Testis (tissue), 3 donors: ENCODE measurements around the gene TBL1XR1. TPM values are rescaled to one million over a fixed set of nuclear protein-coding genes. Genes with fewer than 3 reads are reported as not detected.

ENCODE experiments used
- DNase-seq: peaks from one replicate; pipeline ENCODE4 v3.0.0-alpha.2; 2019
- H3K27ac ChIP-seq, 2 donors: fragments of 200-600 bp; sonication (generic); one replicate each; pipeline ENCODE4 v1.5.1; 2019
- H3K27me3 ChIP-seq: fragments of 200-600 bp; sonication (generic); one replicate; pipeline ENCODE4 v1.5.1; 2019
- H3K36me3 ChIP-seq: fragments of 200-600 bp; sonication (generic); one replicate; pipeline ENCODE4 v1.5.1; 2017; ENCODE audit warnings: low read depth; ENCODE audit errors: missing control alignments
- H3K4me1 ChIP-seq: fragments of 200-600 bp; sonication (generic); one replicate; pipeline ENCODE4 v1.5.1; 2019
- H3K4me3 ChIP-seq, 2 donors: fragments of 200-600 bp; sonication (generic); one replicate each; pipeline ENCODE4 v1.5.1; 2017 to 2019
- H3K9me3 ChIP-seq: fragments of 200-600 bp; sonication (generic); one replicate; pipeline ENCODE4 v1.5.1; 2017
- CTCF ChIP-seq, 3 experiments: fragments of 450-650 bp in 2 of 3; fragments of 200-600 bp in 1 of 3; sonication (generic) in 1 of 3; IDR thresholded peaks; one replicate each; pipeline ENCODE4 v1.5.1; 2016 to 2019; ENCODE audit warnings: antibody characterized with exemption in 3 of 3, mild to moderate bottlenecking in 2 of 3, moderate library complexity in 1 of 3
- POLR2A ChIP-seq: fragments of 450-650 bp; IDR thresholded peaks from one replicate; pipeline ENCODE4 v1.6.1; 2017; ENCODE audit warnings: antibody characterized with exemption, mild to moderate bottlenecking, moderate library complexity
- WGBS, 2 donors: methylation state at CpG; one replicate each; pipeline ENCODE4 v1.1.5; 2018; 5-methylcytosine and 5-hydroxymethylcytosine counted together
- intact Hi-C: fragments of 100-400 bp; cut with DNase I; formaldehyde crosslinking; loops from one replicate; pipeline ENCODE4 v1.15.1; 2023; ENCODE audit warnings: low total_unique reads
- polyA plus RNA-seq: library from polyadenylated mRNA; stranded (reverse); fragments of 350-450 nt; fragmentation: Illumina TruSeq; extraction: RNeasy Lipid Tissue Mini Kit (QIAGEN cat#74804); gene quantifications from one replicate; pipeline ENCODE4 v1.2.3, GENCODE V29; 2014; ENCODE audit warnings: low read depth, low replicate concordance; ENCODE audit not compliant: insufficient read depth
- total RNA-seq, 2 donors: library from RNA; depleted of rRNA; stranded (reverse); fragments of >200 nt; gene quantifications; one replicate each; pipeline ENCODE4 v1.2.3, GENCODE V29; 2016

TBL1XR1 gene
- total and polyA plus RNA-seq, 3 donors from 2014 or later, result 44.2 to 67.6 (median 59.8) TPM

GRCh38 chr3:177110386-177110785, 86.9 kb downstream of the TBL1XR1 start:
- Histone ChIP-seq H3K4me3 (no peak overlapping the region), H3K27me3 (no peaks in the 10 kb centered on the region), H3K4me1 (no peaks in the 10 kb centered on the region), H3K27ac (no peak overlapping the region), H3K9me3 (no peaks in the 10 kb centered on the region), H3K36me3 (no peaks in the 10 kb centered on the region)
- no peak for DNase-seq
- TF ChIP-seq CTCF (IDR thresholded peaks at IDR 0.05), result no peak
- no peak for TF ChIP-seq POLR2A
- WGBS, 2 donors, result 48 to 49% methylated on average over 2 of the region's 2 CpGs
- intact Hi-C loops, result no loop called here

DNA sequence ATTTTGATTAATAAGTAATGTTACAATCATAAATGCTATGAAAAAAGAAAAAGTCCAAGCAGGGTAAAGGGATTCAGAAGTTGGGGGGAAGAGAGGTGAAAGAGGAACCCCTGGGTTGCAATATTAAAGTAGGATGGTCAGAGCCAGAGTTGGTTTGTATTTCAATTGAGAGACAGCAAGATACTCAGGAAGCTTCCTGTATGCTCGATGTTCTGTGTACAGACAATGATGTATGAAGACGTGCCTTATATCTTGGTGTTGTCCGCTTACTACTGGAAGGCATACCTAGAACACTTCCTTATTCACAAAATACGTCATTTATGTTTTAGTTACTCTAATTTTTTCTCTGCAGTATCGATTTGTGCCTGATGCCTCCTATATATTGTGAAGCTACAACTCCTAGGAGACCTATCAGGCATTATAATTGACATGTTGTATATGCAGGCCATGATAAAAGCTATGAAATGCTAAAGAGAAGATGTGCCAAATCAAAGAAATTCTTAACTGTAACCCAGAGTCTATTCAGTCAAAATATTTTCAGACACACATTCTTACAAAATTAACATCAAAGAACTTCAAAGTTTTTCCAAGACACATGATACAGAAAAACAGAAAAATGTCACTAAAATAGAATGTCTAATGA, 87.5 kb downstream of the TBL1XR1 start:
- H3K4me3 ChIP-seq, result no peak overlapping the region
- no peaks in the 10 kb centered on the region for H3K4me1 ChIP-seq
- TF ChIP-seq CTCF (IDR thresholded peaks at IDR 0.05), result no peak
- TF ChIP-seq POLR2A, result no peak
- no peaks in the 10 kb centered on the region for H3K36me3 ChIP-seq
- H3K27me3 ChIP-seq, result no peaks in the 10 kb centered on the region
- intact Hi-C loops, result no loop called here
- H3K9me3 ChIP-seq, result no peaks in the 10 kb centered on the region
- DNase-seq, result no peak
- 73 to 79% methylated on average over 5 of the region's 5 CpGs for whole genome bisulfite sequencing, 2 donors
- no peak overlapping the region for H3K27ac ChIP-seq

DNA sequence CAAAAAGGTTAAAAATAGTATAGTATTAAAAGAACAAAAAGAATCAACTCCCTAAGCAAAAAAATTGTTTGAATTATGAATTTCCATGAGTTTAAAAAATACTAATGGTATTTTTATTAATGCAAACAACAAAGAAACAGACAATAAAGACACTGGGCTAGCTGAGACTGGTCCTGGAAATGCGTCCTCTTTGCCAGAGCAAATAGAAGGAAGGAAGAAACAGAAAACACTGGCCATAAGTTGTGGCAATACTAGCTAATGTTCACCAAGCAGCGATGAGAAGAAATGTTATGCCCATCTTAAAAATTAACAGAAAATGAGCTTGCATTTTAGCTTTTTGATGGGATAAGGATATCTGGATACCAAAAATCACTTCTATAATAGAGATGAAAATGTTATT, 88.6 kb downstream of the TBL1XR1 start:
- H3K27ac ChIP-seq, result no peak overlapping the region
- H3K36me3 ChIP-seq, result no peaks in the 10 kb centered on the region
- no peak for TF ChIP-seq CTCF (IDR thresholded peaks at IDR 0.05)
- TF ChIP-seq POLR2A, result no peak
- no peaks in the 10 kb centered on the region for H3K9me3 ChIP-seq
- no peak for DNase-seq
- H3K27me3 ChIP-seq, result no peaks in the 10 kb centered on the region
- H3K4me3 ChIP-seq, result no peak overlapping the region
- WGBS, 2 donors, result 83 to 89% methylated on average over 2 of the region's 2 CpGs
- intact Hi-C loops, result no loop called here
- no peaks in the 10 kb centered on the region for H3K4me1 ChIP-seq

DNA sequence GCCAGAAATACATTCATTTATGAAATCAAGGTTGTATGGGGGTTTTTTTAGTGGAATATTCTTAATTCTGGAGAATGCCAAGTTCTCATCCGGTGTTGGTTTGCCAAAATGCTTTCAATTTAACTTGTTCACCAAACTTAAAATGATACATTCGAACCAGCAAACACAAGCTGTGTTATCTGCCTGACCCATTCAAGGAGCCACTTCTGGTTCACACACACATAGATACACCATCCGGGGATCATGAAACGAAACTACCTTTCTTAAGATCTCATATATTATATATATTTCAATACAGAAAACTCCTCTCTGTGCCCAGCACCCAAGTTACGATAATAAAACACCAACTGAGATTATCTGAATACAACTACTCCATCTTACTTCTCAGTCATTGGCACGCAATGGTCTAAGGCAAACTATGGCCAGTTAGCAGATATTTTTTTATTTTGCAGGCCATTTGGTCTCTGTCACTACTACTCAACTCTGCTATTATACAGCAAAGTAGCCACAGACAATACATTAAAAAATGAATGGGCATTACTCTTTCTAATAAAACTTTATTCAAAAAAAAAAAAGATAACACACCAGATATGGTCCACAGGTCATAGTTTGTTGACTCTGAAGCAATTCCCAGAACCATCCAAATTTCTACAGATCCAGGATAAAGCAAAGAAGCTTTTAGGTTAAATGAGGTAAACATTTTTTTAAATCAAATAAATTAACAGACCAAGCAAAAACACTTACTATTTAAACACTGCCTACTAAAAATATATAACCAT, 89.6 kb downstream of the TBL1XR1 start:
- Histone ChIP-seq H3K4me3 (no peak overlapping the region), H3K4me1 (no peaks in the 10 kb centered on the region), H3K36me3 (no peaks in the 10 kb centered on the region), H3K27ac (no peak overlapping the region), H3K27me3 (no peaks in the 10 kb centered on the region), H3K9me3 (no peaks in the 10 kb centered on the region)
- TF ChIP-seq POLR2A (no peak), CTCF (IDR thresholded peaks at IDR 0.05) (no peak)
- no peak for DNase-seq
- WGBS, 2 donors, result 48 to 72% methylated on average over 6 of the region's 6 CpGs
- intact Hi-C loops, result no loop called here
